Measurements from ENCODE around the gene CYLD.

GRCh38 chr16:50845296-50845695 is 103.4 kb downstream of the CYLD start:
- TF ChIP-seq POLR2A (IDR thresholded peaks at IDR 0.05; ENCODE audit: low read depth, low read length) (no peak), POLR2AphosphoS5 (IDR thresholded peaks at IDR 0.05; ENCODE audit: low read depth, low read length) (no peak)
